Central memory CD8-positive, alpha-beta T cell (primary cell): ENCODE results near the gene LINGO1.

Experiments
- ATAC-seq: fragments of 150-1000 bp; cut with Tn5 transposase; replicated peaks from 2 replicates; pipeline ENCODE4 v1.10.0; 2022; ENCODE audit warnings: mild to moderate bottlenecking, moderate FRiP score, moderate number of reproducible peaks; ENCODE audit not compliant: poor library complexity, severe bottlenecking; ENCODE audit errors: extremely low read depth
- DNase-seq, 2 donors: peaks; one replicate each; pipeline ENCODE4 v3.0.0; 2021; ENCODE audit warnings: low spot score in 2 of 2
- H3K27ac Mint-ChIP-seq: one replicate; pipeline ENCODE4 v1.8.0; 2022; ENCODE audit warnings: low read depth, mild to moderate bottlenecking, moderate library complexity, mixed read lengths
- H3K27me3 Mint-ChIP-seq: one replicate; pipeline ENCODE4 v1.8.0; 2022; ENCODE audit warnings: mixed read lengths
- H3K36me3 Mint-ChIP-seq: one replicate; pipeline ENCODE4 v1.8.0; 2022; ENCODE audit warnings: mild to moderate bottlenecking, moderate library complexity, mixed read lengths; ENCODE audit not compliant: insufficient read depth
- H3K4me1 Mint-ChIP-seq: one replicate; pipeline ENCODE4 v1.8.0; 2022; ENCODE audit warnings: mixed read lengths
- H3K4me3 Mint-ChIP-seq: one replicate; pipeline ENCODE4 v1.8.0; 2022; ENCODE audit warnings: mild to moderate bottlenecking, moderate library complexity, mixed read lengths
- H3K9me3 Mint-ChIP-seq: one replicate; pipeline ENCODE4 v1.8.0; 2022; ENCODE audit warnings: mixed read lengths

LINGO1 gene

GRCh38 chr15:77564341-77564740 lies 68.4 kb downstream of the LINGO1 start:
- H3K27ac Mint-ChIP-seq, result no peak overlapping the region
- H3K4me1 Mint-ChIP-seq, result no peaks in the 10 kb centered on the region
- DNase-seq (no peak), ATAC-seq (no peak)
- H3K27me3 Mint-ChIP-seq, result peaks cover 53% of the 10 kb centered on the region
- H3K36me3 Mint-ChIP-seq, result no peaks in the 10 kb centered on the region
- no peak overlapping the region for H3K4me3 Mint-ChIP-seq
- H3K9me3 Mint-ChIP-seq, result no peaks in the 10 kb centered on the region

- ATAC-seq (no peak), DNase-seq (no peak)
- no peak overlapping the region for H3K27ac Mint-ChIP-seq
- peaks cover 57% of the 10 kb centered on the region for H3K27me3 Mint-ChIP-seq
- H3K4me1 Mint-ChIP-seq, result no peaks in the 10 kb centered on the region
- no peaks in the 10 kb centered on the region for H3K9me3 Mint-ChIP-seq
- no peaks in the 10 kb centered on the region for H3K36me3 Mint-ChIP-seq
- H3K4me3 Mint-ChIP-seq, result no peak overlapping the region
Observed at GRCh38 chr15:77563623-77564156, 69.0 kb downstream of the LINGO1 start.
